Dendritic cell treated with granulocyte-macrophage colony-stimulating factor and Interleukin-4, amounts not matched to agents 40 ng/mL and 50 ng/mL, for 4 days (primary cell): ENCODE measurements around the gene CRACR2B.

Source experiments
- H3K27ac Mint-ChIP-seq: one replicate; pipeline ENCODE4 v1.8.0; 2022; ENCODE audit warnings: mild to moderate bottlenecking, mixed read lengths
- H3K27me3 Mint-ChIP-seq: one replicate; pipeline ENCODE4 v1.8.0; 2022; ENCODE audit warnings: mild to moderate bottlenecking, mixed read lengths
- H3K36me3 Mint-ChIP-seq: one replicate; pipeline ENCODE4 v1.8.0; 2022; ENCODE audit warnings: low read depth, mixed read lengths
- H3K4me1 Mint-ChIP-seq: one replicate; pipeline ENCODE4 v1.8.0; 2022; ENCODE audit warnings: low read depth, mixed read lengths
- H3K4me3 Mint-ChIP-seq: one replicate; pipeline ENCODE4 v1.8.0; 2022; ENCODE audit warnings: mild to moderate bottlenecking, moderate library complexity, mixed read lengths
- H3K9me3 Mint-ChIP-seq: one replicate; pipeline ENCODE4 v1.8.0; 2022; ENCODE audit warnings: mixed read lengths
- intact Hi-C: fragments of 100-400 bp; cut with micrococcal nuclease; formaldehyde crosslinking; loops from one replicate; pipeline ENCODE4 v1.15.0; 2022

The CRACR2B gene

DNA sequence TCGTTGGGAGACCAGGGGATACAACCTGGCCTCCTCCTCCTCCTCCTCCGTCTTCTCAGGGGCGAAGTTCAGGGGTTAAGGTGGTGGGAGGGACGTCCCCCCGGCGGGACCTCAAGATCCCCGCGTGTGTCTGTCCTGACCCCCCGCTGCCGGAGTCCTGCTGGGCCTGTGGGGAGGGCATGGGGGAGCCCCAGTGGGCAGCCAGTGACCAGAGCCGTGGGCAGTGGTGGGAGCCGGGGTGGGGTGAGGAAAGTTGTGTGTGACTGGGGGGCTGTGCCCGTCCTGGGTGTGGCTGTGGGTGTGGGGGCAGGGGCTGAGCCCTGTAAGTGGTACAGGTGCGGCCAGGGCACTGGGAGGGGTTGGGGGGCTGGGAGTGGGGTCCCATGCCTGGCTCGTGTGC lies 25.0 kb downstream of the CRACR2B start:
- H3K27me3 Mint-ChIP-seq, result peaks cover 30% of the 10 kb centered on the region
- H3K9me3 Mint-ChIP-seq, result no peaks in the 10 kb centered on the region
- H3K27ac Mint-ChIP-seq, result no peak overlapping the region
- H3K4me1 Mint-ChIP-seq, result peaks cover 25% of the 10 kb centered on the region
- peaks cover 94% of the 10 kb centered on the region for H3K36me3 Mint-ChIP-seq
- intact Hi-C loops, result loop anchor here (10.0 kb wide), 1 partner anchor 202 kb away; no protein-coding TSS in a partner anchor
- no peak overlapping the region for H3K4me3 Mint-ChIP-seq

DNA sequence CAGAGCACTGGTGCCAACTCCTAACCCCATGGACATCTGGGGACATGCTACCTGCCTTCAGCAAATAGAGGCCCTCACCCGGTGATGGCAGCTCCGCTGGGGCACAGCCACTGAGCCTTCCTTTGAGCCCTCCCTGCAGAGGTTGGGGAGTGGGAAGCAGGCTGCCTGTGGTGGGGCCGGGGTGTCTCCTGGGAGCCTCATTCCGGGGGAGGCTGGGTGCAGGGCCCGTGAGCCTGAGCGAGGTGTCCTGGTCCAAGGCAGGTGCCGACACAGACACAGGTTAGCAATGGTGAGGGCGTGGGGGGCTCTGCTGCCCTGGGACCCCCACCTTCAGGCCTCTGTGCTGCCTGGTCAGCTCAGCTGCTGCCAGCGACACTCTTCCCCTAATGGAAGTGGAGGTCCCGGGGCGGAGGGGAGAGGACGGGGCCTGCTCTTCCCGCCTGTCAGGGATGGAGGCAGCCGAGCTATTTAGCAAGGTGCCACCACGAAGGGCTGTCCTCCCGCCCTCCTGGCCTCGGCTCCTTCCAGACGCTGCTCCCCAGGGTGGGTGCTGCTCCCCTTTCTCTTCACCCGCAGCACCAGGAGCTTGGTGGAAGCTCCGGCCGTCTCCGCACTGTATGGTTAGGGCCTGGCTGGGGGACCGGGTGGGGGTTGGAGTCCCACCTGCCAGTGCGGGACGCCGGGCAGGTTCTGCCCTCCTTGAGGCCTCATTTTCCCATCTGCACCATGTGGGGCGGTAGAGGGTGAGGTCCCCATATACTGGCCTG lies 26.1 kb downstream of the CRACR2B start:
- Mint-ChIP-seq H3K36me3 (peaks cover 94% of the 10 kb centered on the region), H3K27ac (no peak overlapping the region), H3K9me3 (no peaks in the 10 kb centered on the region), H3K4me1 (peaks cover 28% of the 10 kb centered on the region), H3K27me3 (peaks cover 19% of the 10 kb centered on the region), H3K4me3 (no peak overlapping the region)
- intact Hi-C loops, result loop anchor here (10.0 kb wide), 1 partner anchor 201 kb away; no protein-coding TSS in a partner anchor

DNA sequence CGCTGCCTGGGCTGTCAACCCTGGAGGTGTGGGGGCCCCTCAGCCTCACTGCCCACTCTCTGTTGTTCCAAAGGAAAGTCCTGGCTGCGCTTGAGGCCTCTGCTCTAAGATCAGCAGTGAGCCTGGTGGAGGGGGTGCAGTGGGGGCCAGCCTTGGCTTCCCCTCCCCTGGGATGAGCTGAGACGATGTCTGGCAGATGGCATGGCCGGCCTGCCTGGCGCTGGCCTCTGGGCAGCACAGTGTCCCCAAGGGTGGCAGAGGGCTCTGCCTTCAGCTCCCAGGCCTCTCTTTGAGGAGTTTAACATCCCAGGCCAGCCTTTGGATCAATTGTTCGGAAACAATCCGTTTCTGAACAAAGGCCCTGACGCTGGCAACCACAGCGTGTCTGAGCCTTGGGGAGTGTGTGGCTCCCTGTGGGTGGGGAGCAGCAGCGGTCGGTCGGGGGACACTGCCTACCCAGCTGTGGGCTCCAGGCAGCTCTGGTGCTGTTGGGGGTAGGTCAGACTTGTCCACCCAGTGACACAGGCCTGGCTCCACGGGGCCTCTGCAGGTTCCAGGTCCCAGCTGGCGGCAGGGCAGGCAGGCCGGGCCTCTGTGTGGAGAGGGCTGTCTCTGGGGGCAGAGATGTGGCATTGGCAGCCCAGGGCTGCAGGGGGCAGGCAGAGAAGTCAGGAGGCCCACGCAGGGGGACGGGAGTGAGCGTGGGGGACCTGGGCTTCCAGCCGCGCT lies 27.0 kb downstream of the CRACR2B start:
- no peaks in the 10 kb centered on the region for H3K9me3 Mint-ChIP-seq
- peaks cover 13% of the 10 kb centered on the region for H3K27me3 Mint-ChIP-seq
- H3K4me1 Mint-ChIP-seq, result peaks cover 31% of the 10 kb centered on the region
- no peak overlapping the region for H3K27ac Mint-ChIP-seq
- peaks cover 97% of the 10 kb centered on the region for H3K36me3 Mint-ChIP-seq
- intact Hi-C loops, result loop anchor here (10.0 kb wide), 1 partner anchor 200 kb away; no protein-coding TSS in a partner anchor
- H3K4me3 Mint-ChIP-seq, result no peak overlapping the region

DNA sequence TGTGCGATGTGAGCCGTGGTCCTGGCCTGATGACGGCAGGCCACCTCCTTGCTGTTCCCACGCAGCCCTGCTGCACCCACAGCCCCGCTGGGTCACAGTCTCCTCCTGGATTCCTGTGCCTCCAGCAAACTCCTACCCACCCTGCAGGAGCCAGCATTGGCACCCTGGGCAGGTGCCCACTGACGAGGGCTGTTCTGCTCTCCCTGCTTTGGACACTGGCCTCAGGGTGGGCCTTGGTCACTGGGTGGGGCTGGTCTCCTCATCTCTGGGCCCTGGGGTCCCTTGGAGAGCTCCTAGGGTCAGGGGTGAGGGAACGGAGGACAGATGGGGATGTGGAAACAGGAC lies 27.6 kb downstream of the CRACR2B start:
- peaks cover 9% of the 10 kb centered on the region for H3K27me3 Mint-ChIP-seq
- H3K4me1 Mint-ChIP-seq, result peaks cover 36% of the 10 kb centered on the region
- intact Hi-C loops, result loop anchor here (10.0 kb wide), 1 partner anchor 199 kb away; no protein-coding TSS in a partner anchor
- H3K4me3 Mint-ChIP-seq, result no peak overlapping the region
- no peaks in the 10 kb centered on the region for H3K9me3 Mint-ChIP-seq
- H3K36me3 Mint-ChIP-seq, result peaks cover 97% of the 10 kb centered on the region
- H3K27ac Mint-ChIP-seq, result no peak overlapping the region

DNA sequence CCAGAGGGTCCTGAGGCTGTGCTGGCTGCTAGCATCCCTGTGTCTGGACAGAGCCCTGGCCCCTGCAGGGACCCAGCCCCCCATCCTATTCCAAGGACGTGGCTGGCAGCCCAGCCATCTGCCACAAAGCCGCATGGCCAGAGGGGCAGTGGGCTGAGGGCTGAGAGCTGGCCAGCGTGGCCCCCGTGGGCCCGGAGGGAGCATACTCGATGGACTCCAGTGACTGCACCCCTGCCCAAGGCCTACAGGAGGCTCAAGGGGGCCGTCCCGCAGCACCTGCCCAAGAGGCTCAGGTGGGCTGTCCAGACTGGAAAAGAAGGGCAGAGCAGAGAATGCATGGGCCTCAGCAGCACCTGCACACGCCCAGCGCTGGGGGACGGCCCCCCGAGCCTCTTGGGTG lies 28.1 kb downstream of the CRACR2B start:
- peaks cover 97% of the 10 kb centered on the region for H3K36me3 Mint-ChIP-seq
- peaks cover 41% of the 10 kb centered on the region for H3K4me1 Mint-ChIP-seq
- peaks cover 4% of the 10 kb centered on the region for H3K27me3 Mint-ChIP-seq
- H3K4me3 Mint-ChIP-seq, result no peak overlapping the region
- intact Hi-C loops, result loop anchor here (10.0 kb wide), 1 partner anchor 199 kb away; no protein-coding TSS in a partner anchor
- H3K9me3 Mint-ChIP-seq, result no peaks in the 10 kb centered on the region
- no peak overlapping the region for H3K27ac Mint-ChIP-seq

DNA sequence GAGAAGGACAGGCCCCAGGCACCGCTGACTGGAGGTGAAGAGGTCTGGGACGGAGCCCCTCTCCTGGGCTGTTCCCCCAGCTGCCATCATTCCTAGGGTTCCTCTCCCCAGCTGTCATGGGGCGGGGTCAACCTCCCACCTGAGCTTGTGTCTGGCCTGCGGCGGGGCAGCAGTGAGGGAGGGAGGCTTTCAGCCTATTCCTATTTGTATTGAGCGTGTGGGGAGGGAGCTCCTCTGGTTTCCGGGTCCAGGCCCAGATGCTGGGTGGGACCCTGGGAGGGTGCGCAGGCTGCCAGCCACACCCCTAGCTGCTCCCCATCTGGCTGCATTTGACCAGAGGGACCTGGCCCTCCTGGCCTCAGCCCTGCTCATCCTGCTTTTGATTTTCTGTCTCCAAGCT lies 28.7 kb downstream of the CRACR2B start:
- Mint-ChIP-seq H3K27ac (no peak overlapping the region), H3K9me3 (no peaks in the 10 kb centered on the region), H3K27me3 (no peaks in the 10 kb centered on the region), H3K4me3 (no peak overlapping the region), H3K4me1 (peaks cover 45% of the 10 kb centered on the region), H3K36me3 (peaks cover 97% of the 10 kb centered on the region)
- intact Hi-C loops, result loop anchor here (10.0 kb wide), 1 partner anchor 198 kb away; no protein-coding TSS in a partner anchor

DNA sequence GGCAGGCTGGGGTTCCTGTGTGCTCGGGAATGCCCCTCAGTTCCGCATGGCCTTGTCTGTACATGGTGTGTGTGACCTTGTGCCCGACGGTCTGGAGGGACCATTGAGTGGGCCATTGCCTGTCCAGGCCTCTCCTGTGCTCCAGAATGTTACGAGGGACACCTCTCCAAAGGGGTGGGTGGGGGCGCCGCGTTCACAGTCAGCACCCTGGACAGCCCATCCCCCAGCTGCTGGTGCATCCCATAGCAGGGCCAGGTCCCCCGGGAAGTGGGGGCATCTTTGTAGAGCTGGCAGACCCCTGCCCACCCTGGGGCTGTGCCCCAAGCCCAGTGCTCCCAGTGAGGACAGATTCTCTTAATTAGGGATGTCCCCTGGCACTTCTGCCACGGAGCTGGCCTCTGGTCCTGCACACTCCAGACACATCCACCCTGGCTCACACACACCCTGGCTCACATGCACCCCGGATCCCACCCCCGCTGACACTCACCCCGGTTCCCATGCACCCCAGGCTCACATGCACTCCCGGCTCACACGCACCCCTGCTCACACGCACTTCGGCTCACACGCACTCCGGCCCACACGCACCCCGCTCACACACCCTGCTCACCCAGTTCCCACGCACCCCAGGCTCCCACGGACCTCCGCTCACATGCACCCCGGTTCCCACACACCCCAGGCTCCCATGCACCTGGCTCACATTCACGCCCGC lies 30.5 kb downstream of the CRACR2B start:
- no peaks in the 10 kb centered on the region for H3K9me3 Mint-ChIP-seq
- intact Hi-C loops, result loop anchor here (10.0 kb wide), 1 partner anchor 197 kb away; no protein-coding TSS in a partner anchor
- peaks cover 97% of the 10 kb centered on the region for H3K36me3 Mint-ChIP-seq
- H3K27ac Mint-ChIP-seq, result no peak overlapping the region
- no peak overlapping the region for H3K4me3 Mint-ChIP-seq
- peaks cover 39% of the 10 kb centered on the region for H3K4me1 Mint-ChIP-seq
- no peaks in the 10 kb centered on the region for H3K27me3 Mint-ChIP-seq

DNA sequence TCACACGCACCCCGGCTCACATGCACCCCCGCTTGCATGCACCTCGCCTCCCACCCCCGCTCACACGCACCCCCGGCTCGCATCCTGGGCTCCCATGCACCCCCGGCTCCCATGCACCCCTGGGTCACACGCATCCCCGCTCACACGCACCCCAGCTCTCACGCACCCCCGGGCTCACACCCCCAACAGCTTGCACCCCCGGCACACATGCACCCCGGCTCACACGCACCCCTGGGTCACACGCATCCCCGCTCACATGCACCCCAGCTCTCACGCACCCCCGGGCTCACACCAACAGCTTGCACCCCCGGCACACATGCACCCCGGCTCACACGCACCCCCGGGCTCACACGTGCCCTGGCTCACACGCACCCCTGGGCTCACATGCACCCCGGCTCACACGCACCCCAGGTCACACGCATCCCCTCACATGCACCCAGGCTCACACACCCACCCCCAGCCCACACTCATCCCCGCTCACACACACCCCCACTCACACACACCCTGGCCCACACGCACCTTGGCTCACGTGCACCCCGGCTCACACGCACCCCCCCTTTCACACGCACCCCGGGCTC lies 31.1 kb downstream of the CRACR2B start:
- no peak overlapping the region for H3K4me3 Mint-ChIP-seq
- no peaks in the 10 kb centered on the region for H3K27me3 Mint-ChIP-seq
- intact Hi-C loops, result loop anchor here (10.0 kb wide), 1 partner anchor 196 kb away; no protein-coding TSS in a partner anchor
- peaks cover 39% of the 10 kb centered on the region for H3K4me1 Mint-ChIP-seq
- no peaks in the 10 kb centered on the region for H3K9me3 Mint-ChIP-seq
- H3K27ac Mint-ChIP-seq, result no peak overlapping the region
- H3K36me3 Mint-ChIP-seq, result peaks cover 97% of the 10 kb centered on the region

DNA sequence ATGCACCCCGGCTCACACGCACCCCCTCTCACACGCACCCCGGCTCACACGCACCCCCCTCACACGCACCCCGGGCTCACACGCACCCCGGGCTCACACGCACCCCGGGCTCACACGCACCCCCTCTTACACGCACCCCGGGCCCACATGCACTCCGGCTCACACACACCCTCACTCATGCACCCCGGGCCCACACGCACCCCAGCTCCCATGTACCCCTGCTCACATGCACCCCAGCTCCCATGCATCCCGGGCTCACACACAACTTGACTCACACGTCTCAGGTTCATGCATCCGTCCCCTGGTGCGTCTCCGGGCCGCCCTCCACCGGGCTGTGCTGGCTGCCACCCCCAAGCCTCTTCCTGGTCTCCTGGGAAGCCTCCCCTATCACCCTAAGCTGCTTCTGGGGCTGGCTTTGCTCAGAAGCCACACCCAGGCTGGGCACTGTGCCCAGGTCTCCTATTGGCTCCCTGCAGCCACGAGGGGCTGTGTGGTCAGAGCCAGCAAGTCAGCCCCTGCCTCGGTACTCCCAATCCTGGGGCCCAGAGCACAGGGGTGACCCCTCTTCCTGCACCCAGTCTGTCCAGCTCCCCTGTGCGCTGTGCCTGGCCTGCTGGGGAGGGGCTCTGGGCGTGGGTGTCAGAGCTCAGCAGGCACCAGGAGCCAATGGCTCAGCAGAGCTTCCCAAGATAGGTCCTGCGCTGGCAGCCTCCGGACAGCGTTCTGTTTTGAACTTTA lies 31.8 kb downstream of the CRACR2B start:
- peaks cover 97% of the 10 kb centered on the region for H3K36me3 Mint-ChIP-seq
- H3K4me1 Mint-ChIP-seq, result peaks cover 39% of the 10 kb centered on the region
- H3K4me3 Mint-ChIP-seq, result no peak overlapping the region
- no peaks in the 10 kb centered on the region for H3K9me3 Mint-ChIP-seq
- H3K27ac Mint-ChIP-seq, result no peak overlapping the region
- intact Hi-C loops, result loop anchor here (10.0 kb wide), 1 partner anchor 195 kb away; no protein-coding TSS in a partner anchor
- no peaks in the 10 kb centered on the region for H3K27me3 Mint-ChIP-seq

DNA sequence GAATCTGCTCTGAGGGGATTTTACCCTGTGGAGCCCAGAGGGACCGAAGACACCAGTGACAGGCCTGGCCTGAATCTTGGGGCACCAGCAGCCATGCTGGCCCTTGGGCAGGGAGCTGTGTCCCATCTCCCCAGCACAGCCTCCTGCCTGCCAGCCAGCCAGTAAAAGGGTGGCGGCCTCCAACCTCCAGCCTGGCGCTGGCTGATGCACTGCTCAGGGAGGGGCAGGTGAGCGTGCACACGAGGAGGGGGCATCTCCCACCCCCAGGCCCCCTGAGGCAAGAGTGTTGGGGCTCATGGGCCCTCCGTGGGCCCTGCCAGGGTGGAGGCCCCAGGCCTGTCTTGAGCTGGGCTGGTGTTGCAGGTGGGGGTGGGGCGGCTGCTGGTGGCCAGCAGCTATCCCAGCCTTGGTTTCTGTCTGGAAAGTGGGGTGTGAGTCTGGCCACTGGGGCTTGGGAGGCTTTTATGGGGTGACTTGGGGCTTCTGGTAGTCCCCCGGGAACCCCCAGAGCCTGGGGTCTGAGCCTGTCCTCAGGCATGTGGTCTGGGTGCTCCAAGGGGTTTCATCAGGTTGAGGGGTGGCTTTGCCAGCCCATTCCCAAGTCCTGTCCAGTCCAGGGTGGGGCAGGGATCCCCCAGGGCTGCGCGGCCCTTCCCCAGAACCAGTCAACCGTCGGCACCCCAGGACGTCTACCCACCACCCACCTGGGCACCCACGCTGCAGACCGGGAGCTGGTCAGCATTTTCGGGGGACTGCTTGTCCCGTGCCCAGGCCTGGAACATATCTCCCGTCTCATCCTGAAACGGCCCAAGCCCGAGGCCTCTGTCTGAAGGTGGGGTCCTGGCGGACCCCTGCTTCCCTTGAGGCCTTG lies 32.8 kb downstream of the CRACR2B start:
- Mint-ChIP-seq H3K27me3 (no peaks in the 10 kb centered on the region), H3K36me3 (peaks cover 97% of the 10 kb centered on the region), H3K9me3 (no peaks in the 10 kb centered on the region), H3K27ac (no peak overlapping the region), H3K4me1 (peaks cover 39% of the 10 kb centered on the region), H3K4me3 (no peak overlapping the region)
- intact Hi-C loops, result no loop called here

DNA sequence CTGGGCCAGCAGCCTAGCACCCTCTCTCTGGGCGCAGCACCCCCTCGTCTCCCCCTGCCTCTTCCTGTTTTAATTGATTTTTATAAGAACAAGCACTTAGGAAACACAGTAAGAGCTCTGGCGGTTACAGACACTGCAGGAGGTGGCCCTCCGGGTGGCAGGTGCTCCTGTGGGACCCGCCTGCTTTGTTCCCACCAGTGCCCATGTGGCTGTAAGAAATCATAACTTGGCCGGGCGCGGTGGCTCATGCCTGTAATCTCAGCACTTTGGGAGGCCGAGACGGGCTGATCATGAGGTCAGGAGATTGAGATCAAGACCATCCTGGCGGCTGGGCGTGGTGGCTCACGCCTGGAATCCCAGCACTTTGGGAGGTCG lies 33.4 kb downstream of the CRACR2B start:
- Mint-ChIP-seq H3K4me1 (peaks cover 45% of the 10 kb centered on the region), H3K27me3 (no peaks in the 10 kb centered on the region), H3K36me3 (peaks cover 97% of the 10 kb centered on the region), H3K4me3 (no peak overlapping the region), H3K9me3 (no peaks in the 10 kb centered on the region), H3K27ac (no peak overlapping the region)
- intact Hi-C loops, result no loop called here

DNA sequence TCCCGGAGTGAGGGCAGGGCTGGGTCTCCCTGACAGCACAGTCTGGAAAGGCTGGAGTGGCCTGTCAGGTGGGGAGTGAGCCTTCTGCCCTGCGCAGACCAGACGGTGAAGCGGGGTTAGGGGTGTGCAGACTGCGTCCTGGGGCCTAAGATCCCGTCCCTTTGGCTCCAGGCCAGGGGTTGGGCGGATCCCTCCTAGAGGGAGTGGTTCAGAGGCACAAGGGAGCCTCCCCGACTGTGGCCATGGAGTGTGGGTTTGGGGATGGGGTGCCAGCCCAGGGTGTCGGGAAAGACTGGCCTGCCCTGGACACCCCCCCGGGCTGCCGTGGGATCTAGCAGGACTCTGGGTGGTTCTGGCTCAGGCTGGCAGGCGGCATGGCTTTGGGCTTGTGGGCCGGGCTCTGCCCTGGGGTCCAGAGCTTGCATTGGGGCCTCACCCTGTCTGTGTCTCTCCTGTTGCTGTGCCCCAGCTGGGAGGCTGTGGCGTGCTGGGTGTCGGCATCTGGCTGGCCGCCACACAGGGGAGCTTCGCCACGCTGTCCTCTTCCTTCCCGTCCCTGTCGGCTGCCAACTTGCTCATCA lies 34.5 kb downstream of the CRACR2B start:
- H3K4me1 Mint-ChIP-seq, result peaks cover 41% of the 10 kb centered on the region
- no peaks in the 10 kb centered on the region for H3K9me3 Mint-ChIP-seq
- intact Hi-C loops, result no loop called here
- no peaks in the 10 kb centered on the region for H3K27me3 Mint-ChIP-seq
- no peak overlapping the region for H3K27ac Mint-ChIP-seq
- no peak overlapping the region for H3K4me3 Mint-ChIP-seq
- H3K36me3 Mint-ChIP-seq, result peaks cover 98% of the 10 kb centered on the region
